Measurements from ENCODE around the gene TTC39B.

Gene TTC39B

GRCh38 chr9:15133488-15133887 is 173.5 kb downstream of the TTC39B start:
- no peak for DNase-seq (ENCODE audit: low spot score)

- no peak for DNase-seq (ENCODE audit: low spot score)
These were observed 174.9 kb downstream of the TTC39B start for GRCh38 chr9:15132091-15132490.

- no peak for DNase-seq (ENCODE audit: low spot score)
These were observed 175.9 kb downstream of the TTC39B start for GRCh38 chr9:15131094-15131493.

GRCh38 chr9:15127831-15128230 is 179.2 kb downstream of the TTC39B start:
- DNase-seq (ENCODE audit: low spot score): no peak

- no peak for DNase-seq (ENCODE audit: low spot score)
These were observed 185.4 kb downstream of the TTC39B start for GRCh38 chr9:15121630-15122029.

GRCh38 chr9:15116130-15116580 is 190.9 kb downstream of the TTC39B start:
- no peak for DNase-seq (ENCODE audit: low spot score)

GRCh38 chr9:15115702-15116101 is 191.3 kb downstream of the TTC39B start:
- no peak for DNase-seq (ENCODE audit: low spot score)

- no peak for DNase-seq (ENCODE audit: low spot score)
These were observed 192.0 kb downstream of the TTC39B start for GRCh38 chr9:15115041-15115440.

Data from HuH-7 (cell line).